NB4 (cell line): Measurements from ENCODE around the gene CNTN5.

Source experiments
- POLR2A ChIP-seq: IDR thresholded peaks from 2 replicates; pipeline ENCODE4 v1.6.1; 2011; ENCODE audit warnings: mild to moderate bottlenecking; ENCODE audit not compliant: insufficient read length; ENCODE audit errors: extremely low read depth
- TF ChIP-seq, protein P1 (sequence below): IDR thresholded peaks from one replicate; pipeline ENCODE4 v1.5.1; 2012; ENCODE audit warnings: low read depth, low read length

DNA sequence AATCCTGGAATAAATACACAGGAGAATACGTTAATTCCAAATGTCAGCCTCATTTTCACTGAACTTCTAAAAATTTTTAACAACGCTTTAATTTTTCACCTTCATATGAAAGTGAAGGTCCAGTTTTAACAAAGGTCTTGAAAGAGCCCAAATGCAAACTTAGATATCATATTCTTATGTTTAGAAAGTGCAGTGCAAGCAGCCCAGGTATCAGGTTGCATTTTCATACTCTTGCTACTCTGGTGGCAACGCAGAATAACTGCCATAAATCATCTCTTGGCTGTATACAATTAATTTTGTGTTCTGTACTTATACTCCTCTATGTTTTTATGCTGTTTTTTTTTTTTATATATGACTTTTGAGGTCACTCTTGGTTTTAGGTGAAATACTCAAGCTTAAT is 1169.6 kb downstream of the CNTN5 start:
- no peak for TF ChIP-seq POLR2A
- TF ChIP-seq, protein P1, sequence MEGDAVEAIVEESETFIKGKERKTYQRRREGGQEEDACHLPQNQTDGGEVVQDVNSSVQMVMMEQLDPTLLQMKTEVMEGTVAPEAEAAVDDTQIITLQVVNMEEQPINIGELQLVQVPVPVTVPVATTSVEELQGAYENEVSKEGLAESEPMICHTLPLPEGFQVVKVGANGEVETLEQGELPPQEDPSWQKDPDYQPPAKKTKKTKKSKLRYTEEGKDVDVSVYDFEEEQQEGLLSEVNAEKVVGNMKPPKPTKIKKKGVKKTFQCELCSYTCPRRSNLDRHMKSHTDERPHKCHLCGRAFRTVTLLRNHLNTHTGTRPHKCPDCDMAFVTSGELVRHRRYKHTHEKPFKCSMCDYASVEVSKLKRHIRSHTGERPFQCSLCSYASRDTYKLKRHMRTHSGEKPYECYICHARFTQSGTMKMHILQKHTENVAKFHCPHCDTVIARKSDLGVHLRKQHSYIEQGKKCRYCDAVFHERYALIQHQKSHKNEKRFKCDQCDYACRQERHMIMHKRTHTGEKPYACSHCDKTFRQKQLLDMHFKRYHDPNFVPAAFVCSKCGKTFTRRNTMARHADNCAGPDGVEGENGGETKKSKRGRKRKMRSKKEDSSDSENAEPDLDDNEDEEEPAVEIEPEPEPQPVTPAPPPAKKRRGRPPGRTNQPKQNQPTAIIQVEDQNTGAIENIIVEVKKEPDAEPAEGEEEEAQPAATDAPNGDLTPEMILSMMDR, result no peak
